IPS-18c (cell line): ENCODE data around the gene CEMP1.

Experiments
- H3K4me3 ChIP-seq: 2 replicates; pipeline ENCODE4 v1.7.0; 2013; ENCODE audit warnings: low read depth, mild to moderate bottlenecking, low read length, moderate library complexity; ENCODE audit not compliant: insufficient read depth
- H3K9me3 ChIP-seq: one replicate; pipeline ENCODE4 v1.6.1; 2013; ENCODE audit warnings: mild to moderate bottlenecking, low read length, moderate library complexity; ENCODE audit not compliant: control insufficient read depth, insufficient read depth

The CEMP1 gene

DNA sequence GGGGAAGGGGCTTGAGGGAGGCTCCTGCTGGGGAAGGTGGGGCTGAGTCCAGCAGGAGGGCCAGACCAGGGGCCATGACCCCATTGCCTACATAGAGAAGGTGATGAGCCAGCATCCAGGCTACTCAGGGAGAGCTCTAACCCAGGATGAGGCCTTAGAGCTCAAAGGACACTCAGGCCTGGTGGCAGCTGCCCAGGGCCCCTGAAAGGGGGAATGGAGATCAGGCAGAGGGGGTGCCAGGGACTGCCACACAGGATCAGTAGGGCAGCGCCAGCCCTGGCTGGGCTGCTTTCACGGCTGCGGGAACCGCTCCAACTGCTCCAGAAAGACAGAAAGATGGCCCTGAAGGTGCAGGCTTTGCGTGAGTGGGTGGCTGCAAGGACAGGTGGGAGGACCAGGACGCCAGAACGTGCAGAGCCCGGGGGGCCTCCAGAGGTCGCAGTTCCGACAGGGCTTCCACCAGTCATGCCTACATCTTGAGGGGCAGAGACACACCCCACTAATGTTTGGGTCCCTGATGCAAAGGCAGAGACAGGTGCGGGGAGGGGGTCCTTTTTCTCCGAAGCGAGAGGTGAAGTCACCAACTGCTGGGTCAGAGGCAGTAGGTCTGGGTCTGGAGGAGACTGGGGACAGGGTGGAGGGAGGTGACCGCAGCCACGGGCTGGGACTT is 18.3 kb downstream of the CEMP1 start:
- Histone ChIP-seq H3K4me3 (peak overlapping the region; percentile 81), H3K9me3 (no peaks in the 10 kb centered on the region)

DNA sequence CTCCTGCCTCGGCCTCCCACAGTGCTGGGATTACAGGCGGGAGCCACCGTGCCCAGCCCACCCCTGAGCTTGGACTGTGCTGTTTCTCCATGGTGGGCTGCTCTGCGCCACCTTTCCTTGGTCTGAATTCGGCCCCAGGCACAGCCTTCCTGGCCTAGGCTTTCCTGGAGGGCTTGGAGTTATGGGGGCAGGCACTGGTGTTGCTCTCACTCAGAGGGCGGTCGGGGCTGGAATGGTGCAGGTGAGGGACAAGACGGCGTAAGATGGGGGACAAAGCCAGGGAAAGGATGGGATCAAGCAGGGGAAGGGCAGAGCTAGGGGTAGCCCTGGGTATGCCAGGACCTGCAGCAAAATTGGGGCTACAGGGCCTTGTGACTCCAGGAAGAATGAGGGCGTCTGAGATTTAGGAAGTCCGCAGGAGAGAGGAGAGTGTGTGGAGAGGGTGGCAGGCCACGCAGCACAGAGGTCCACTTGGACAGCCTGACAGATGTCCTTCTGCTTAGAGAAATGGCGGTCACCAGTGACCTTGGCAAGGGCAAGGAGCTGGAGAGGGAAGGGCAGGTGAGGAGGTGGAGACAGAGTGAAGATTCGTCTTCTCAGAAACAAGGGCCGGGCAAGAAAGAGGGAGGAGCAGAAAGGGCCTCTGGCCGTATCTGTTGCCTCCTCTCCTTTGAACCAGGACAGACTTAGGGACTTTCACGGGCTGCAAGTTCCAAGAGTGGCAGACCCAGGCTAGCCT is 19.0 kb downstream of the CEMP1 start:
- H3K4me3 ChIP-seq: peak overlapping the region; percentile 81; the same call in 1 of the 2 replicates
- H3K9me3 ChIP-seq: no peaks in the 10 kb centered on the region

DNA sequence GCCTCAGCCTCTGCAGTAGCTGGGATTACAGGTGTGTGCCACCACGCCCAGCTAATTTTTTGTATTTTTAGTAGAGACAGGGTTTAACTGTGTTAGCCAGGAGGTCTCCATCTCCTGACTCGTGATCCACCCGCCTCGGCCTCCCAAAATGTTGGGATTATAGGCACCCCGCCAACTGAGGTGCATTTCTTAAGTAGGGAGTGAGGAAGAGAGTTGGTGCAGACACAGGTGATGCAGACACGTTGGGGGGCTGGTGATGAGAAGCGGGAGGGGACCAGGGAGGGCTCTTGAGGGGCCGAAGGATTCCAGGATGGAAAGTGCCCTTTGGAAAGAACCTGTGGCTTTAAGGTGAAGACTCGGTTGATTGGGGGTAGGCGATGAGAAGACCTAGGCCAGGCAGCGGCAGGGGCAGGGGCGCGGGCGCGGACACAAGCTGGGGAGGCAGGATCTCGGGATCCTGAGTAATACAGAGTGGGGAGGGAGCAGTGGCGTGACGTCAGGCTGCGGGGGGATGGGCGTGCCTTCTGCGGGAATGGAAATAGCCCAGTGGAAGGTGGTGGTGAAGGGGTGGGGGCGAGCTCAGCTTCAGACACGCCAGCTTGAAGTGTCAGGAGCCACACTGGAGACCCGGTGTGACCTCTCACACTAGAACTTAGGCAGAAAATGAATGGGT is 19.9 kb downstream of the CEMP1 start:
- H3K4me3 ChIP-seq: no peak overlapping the region
- no peaks in the 10 kb centered on the region for H3K9me3 ChIP-seq

DNA sequence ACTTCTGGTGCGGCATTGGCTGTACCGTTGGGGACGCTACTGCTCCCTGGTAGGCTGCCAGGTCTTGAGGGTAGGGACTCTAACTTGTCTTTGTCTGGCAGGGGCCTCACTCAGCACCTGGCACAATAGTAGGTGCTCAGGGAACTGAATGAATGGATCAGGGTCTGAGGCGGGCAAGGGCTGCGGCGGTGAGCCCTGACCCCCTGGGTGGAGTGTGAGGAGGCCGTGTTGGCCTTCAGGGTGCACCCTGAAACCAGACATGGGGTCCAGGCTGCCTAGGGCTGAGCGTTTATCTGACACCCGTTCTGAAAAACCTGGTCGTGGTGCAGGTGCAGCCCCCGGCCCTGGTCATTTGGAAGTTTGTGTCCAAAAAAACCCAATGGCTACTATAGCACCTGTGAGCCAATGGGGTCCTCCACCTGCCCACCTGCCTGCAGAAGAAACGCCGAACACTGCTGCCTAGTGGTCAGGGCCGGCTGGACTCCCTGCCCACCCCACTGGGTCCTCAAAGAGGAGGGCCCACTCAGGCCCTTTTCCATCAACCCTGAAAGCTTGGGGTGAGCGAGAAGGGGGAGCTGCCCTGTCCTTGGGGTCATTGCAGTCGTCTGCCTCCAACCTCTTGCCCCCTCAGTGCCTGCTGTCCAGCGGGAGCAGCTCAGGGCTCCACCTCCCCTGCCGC is 22.3 kb downstream of the CEMP1 start:
- no peak overlapping the region for H3K4me3 ChIP-seq
- no peaks in the 10 kb centered on the region for H3K9me3 ChIP-seq

DNA sequence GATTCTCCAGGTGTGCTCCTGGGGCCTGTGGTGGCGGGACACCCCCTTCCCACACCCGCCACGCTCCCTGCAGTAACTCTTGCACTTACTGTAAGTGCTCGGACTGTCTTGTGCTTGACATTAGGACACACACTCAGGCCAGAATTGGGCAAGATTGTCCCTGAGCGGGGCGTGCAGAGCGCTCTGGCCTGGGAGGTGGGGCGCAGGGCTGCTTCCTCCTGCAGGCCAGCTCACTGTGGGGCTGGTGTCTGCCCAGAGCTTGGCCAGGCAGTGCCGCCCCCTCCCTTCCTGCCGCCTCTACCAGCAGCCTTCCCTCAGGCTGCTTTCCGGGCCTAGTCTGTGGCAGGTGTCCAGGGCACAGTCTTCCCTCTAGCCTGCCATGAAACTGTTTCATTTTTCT is 23.5 kb downstream of the CEMP1 start:
- no peaks in the 10 kb centered on the region for H3K9me3 ChIP-seq
- H3K4me3 ChIP-seq: no peak overlapping the region

DNA sequence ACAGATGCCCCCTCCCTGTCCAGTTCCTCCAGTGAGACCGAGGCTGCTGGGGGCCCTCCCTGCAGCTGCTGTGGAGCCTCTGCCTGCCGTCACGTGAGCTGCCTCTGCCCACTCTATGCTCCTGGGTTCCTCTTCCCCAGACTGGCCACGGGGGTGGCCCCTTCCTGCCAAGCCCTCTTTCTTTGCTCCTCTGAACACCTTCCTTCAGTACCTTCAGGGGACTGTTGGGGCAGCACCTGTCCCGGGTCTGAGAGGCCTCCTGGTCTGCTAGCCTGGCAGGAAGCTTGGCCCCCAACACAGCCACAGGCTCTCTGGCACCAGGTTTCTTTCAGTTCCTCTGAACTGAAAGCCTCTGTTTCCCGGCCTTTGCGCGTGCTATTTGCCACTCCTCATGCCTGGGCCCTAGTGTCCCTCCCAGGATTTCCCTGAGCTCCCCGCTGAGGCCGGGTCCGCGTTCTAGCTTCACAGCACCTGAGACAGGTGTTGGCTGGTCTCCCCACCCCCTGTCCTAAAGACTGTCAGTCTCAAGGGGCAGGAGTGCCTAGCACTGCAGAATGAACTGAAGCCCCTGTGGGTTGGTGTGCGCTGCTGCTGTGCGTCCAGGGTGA is 24.1 kb downstream of the CEMP1 start:
- H3K4me3 ChIP-seq: no peak overlapping the region
- no peaks in the 10 kb centered on the region for H3K9me3 ChIP-seq

DNA sequence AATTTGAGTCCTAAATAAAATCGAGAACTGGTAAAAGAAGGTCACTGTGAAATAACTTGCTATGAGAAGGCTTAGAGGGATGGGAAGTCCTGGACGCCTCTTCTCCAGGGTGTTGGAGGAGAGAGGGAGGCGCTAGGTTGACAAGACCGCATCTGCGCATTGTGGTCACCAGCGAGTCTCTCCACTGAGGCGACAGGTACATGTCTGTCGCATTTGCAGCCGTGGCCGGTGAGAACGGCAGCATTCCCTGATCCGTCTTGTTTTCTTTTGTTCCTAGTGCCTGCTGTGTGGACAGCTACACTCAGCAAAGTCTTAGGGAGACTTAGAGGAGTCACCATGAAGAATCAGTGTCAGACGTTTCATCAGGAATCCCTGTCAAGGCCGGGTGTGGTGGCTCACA is 25.5 kb downstream of the CEMP1 start:
- no peaks in the 10 kb centered on the region for H3K9me3 ChIP-seq
- H3K4me3 ChIP-seq: no peak overlapping the region

DNA sequence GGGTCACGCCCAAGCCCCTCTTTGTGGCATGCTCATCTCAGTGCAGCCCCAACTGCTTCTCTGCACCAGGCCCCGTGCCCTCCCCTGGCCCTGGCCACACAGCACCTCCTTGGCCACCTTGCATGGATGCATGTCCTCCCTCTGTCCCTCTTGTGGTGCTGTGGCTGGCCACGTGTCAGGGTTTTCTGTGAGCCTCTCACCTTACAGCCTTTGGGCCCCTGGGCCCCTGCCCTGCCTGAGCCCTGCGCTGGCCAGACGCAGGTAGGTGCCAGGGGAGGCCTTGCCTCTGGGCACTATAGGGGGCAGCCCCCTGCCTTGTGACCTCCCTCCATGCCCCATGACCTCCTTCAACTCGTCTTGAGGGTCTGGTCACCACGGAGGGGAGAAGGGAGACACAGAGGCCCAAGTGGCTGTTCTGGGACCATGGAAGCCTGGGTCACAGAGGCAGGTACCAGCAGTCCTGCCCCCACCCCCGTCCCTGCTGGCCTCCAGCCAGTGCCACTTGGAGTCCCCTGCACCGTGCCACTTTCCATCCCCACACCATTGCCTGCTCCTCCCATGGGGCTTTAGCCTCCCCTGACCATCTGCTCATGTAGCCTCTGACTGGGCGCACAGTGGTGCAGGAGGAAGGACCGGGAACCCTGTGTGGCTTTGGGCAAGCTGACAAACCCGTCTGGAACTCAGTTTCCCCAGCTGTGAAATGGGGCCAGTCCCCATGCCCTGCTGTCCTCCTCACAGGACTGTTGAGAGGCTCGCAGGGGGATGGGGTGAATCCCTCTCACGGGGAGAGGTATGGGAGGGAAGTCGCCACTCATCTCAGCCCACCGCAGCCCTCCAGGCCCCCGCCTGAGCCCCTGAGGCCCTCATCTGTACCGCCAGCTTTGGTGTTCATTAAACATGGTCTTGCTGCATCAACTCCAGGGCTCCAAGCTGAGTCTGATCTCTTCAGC is 29.0 kb downstream of the CEMP1 start:
- Histone ChIP-seq H3K4me3 (no peak overlapping the region), H3K9me3 (no peaks in the 10 kb centered on the region)

DNA sequence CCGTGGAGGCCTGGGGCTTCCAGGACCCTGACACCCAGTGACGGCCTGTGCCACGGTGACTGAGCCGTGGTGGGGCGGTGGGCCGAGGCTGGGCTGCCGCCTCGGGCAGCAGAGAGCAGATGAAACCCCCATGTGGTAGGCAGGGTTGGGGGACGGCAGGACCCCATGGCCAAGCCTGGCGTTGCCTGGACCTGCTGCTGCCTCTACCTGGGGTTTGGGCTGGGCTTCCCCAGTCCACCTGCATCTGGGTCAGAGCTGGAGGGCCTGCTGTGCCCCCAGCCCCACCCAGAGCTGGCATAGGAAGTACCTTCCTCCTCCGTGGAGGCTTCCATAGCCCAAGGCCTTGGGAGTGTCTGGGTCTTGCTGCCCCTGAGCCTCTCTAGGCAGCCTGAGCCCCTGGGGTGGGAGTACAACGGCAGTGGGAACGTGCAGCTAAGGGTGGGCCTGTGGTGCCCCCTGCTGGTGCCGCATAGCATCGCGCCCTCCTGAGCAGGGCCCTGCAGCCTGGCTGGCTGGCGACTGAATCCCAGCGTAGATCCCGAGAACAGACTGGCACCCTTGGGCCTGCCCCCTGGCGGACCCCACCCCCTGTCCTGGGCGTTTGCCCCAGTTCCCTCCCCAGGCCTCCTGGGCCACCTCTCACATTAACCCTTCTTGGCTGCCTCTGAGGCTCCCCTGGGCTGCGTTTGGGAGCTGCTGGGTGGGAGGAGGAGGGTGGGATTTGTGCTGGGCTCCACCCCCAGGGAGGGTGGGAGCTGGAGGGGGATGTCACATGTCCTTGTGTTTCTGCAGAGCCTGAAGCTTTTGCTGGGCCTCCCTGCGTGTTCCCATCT is 30.1 kb downstream of the CEMP1 start:
- H3K9me3 ChIP-seq: no peaks in the 10 kb centered on the region
- H3K4me3 ChIP-seq: peak overlapping the region; percentile 56; the same call in 1 of the 2 replicates

DNA sequence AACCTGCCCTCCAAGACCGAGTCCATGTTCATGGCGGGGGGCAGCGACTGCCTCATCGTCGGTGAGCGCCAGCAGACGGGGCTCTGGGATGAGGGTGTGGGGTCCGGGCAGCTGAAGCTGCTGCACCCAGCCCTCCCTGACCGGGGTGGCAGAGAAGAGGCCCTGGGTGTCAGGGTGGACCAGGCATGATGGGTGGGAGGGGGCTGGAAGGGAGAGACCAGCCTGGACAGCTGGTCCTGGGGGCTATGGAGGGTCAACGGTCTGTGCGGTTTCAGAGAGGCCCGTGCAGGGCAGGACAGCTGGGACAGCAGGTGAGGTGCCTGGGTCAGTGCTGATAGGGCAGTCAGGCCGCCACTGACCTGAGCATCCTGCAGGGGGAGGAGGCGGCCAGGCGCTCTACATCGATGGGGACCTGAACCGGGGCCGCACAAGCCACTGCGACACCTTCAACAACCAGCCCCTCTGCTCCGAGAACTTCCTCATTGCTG is 30.7 kb downstream of the CEMP1 start:
- H3K9me3 ChIP-seq: no peaks in the 10 kb centered on the region
- H3K4me3 ChIP-seq: no peak overlapping the region

DNA sequence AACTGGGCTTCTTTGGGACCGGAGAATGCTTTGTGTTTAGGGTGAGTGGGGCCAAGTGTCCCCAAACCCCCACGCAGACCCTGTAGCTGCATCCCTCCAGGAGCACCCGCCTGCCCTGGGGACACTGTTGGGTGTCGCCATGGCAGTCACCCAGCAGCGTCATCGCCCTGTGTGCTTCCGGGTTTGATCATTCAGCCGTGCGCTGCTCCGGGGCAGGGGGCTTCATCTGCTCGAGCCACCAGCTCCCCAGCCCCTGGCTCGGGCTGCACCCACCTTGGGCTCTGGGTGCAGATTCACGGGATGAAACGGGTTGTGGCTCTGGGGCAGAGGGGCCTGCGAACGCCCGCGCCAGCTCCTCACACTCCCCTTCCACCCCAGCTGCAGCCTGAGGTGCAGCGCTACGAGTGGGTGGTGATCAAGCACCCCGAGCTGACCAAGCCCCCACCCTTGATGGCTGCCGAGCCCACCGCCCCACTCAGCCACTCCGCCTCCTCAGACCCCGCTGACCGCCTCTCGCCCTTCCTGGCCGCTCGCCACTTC is 31.2 kb downstream of the CEMP1 start:
- H3K9me3 ChIP-seq: no peaks in the 10 kb centered on the region
- H3K4me3 ChIP-seq: no peak overlapping the region

DNA sequence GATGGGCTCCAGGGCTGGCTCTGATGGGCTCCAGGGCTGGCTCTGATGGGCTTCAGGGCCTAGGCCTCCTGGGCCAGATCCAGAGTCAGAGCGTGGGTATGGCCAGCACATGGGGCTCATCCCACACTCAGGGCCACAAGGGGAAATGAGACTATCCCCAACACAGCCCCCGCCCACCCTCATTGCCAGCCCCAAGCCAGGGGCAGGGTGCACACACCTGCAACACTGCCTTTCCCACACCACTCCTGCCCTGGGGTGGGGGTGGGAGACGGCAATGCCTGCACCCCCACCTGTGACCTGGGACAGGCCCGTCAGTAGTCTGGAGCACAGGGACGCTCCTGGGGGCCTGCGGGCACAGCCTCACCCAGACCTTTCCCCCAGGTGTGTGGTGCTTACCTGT is 31.8 kb downstream of the CEMP1 start:
- H3K4me3 ChIP-seq: no peak overlapping the region

DNA sequence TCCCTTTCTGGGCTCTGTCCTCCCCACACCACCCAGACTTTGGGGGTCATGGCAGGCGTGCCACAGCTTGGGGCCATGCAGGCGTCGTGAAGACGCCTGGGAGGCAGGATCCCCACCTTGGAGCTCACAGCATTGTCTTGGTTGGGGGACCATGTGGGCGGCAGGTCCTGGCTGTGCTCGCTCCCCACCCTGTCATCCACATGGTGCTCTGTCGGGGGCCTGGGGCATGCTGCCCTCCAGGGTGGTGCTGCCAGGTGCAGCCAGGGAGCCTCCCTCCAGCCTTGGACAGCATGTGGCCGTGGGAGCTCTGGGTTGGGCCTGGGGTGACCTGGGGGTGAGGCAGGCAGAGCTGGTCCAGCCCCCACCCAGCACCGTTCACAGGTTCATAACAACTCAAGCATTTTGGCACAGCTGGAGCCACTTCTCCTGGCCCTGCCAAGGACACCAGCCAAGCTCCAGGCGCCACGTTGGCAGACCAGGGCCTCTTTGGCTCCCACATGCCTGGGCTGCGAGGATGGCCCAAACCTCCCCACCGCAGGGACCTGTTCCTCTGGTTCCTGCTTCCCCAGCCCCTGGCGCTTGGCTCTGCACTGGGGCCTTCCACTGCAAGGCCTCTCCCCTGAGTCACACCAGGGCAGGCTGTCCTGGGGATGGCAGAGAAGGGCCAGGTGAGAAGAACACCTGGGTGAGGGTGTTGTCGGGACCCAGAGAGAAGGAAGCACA is 32.5 kb downstream of the CEMP1 start:
- no peak overlapping the region for H3K4me3 ChIP-seq
- no peaks in the 10 kb centered on the region for H3K9me3 ChIP-seq

More for the DNA sequence above, 31.8 kb downstream of the CEMP1 start:
- H3K9me3 ChIP-seq: no peaks in the 10 kb centered on the region

DNA sequence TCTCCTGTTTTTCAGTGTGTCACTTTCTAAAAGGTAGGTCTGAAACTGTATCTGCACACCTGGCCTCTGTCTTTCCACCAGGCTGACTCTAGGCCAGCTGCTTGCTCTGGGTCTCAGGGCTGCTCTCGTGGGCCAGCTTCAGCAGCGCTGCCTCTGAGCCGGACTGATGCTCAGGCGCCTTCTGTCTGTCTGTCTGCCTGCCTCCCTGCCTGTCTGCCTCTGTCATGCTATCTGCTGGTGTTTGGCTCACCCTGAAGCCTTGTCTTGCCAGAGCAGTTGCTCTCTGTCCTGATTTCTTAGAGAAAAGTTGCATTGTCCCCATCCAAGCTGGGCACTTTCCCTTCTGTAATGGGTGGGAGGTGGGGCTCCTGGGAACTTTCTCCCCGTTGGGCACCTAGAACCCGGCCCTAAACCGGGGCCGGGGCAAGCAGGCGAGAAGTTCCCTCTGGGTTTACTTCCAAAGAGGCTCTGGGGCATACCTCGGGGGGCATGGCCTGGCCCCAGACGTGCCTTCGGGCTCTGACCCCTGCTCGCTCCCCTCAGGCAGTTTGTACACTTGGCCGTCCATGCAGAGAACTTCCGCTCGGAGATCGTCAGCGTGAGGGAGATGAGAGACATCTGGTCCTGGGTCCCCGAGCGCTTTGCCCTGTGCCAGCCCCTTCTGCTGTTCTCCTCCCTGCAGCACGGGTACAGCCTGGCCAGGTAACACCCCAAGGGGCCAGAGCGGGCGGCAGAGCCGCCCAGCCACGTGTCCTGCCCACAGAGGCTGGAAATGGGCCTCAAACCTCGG is 33.3 kb downstream of the CEMP1 start:
- H3K9me3 ChIP-seq: no peaks in the 10 kb centered on the region
- H3K4me3 ChIP-seq: no peak overlapping the region
